Measurements from ENCODE around the gene RHBDL3. TPM values are rescaled to one million over a fixed set of nuclear protein-coding genes. Genes with fewer than 3 reads are reported as not detected.
A peak's percentile ranks its signal among the peaks of the same experiment; 100 is the strongest.
"Not testable (repeated sequence)": the region's sequence is repeated elsewhere in the genome, so short reads cannot be mapped to it uniquely, and the experiment has no call there.

RHBDL3 gene
- total RNA-seq, 1 donor from 2014 or later = 0.08 TPM

DNA sequence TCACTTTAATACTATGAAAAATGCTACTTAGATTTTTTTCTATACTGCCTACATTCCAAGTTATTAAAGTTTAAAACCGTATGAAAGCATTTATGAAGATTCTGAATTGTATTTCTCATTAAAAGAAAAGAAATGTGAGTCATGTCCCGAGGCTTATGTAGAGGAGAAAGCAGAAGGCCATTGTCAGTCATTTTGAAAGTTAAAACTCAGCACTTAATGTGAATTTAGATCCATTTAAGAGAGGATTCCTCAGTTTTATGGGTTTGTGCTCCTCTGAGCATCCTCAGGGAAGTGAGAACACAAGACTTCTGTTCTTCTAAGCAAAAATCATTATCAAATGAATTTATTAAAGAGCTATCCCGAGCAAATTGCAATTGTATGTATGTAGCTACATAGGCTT is 64.5 kb downstream of the RHBDL3 start:
- no peak for ATAC-seq

DNA sequence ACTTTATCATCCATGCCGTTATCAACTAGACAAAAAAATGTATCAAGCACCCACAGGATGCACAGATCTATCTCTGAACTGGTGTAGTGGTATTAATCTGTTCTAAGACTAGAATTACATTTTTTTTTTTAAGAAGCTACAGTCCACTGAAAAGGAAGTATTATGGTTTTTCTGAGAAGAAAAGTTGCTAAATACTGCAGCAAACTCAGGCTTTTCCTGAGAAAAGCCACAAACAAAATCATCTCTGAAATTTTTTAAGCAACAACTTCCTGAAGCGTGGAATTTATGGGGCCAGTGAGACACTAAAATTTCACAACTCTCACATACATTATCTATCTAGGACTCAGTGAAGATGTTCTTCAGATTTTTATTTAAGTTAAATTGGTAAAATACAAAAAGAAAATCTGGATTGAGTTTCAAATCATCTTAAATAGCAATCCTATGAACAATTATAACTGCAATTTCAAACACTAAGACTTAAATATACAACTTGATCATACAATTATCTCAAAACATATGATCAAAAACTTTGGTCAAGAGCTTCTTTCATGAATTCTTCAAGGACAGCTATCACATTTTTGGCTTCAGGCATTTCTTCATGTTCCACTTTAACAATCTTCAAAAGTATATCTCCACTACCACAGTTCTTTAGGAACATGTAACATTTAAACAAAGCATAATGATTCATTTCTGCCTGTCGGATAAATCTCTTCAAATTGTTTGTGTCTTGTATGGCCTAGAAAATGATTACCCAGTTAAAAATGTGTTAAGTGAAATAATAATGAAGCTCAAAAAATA is 65.8 kb downstream of the RHBDL3 start:
- ATAC-seq = no peak

DNA sequence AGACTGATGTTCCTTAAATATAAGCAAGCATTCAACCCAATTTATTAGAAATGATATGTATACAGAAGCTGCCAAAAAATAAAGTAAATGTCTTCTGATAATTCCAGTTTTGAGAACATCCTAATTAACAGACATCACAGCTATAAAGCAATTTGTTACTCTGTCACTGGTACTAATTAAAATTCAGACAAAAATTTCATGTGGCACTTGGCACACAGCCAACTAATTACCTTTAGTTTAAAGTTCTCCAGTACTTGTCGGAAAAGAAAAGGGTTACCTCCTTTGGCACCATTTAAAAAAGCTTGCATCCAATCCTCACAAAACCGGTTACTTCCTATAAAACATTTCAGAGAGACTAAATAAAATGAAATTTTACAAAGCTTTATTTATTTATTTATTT is 67.6 kb downstream of the RHBDL3 start:
- no peak for ATAC-seq

DNA sequence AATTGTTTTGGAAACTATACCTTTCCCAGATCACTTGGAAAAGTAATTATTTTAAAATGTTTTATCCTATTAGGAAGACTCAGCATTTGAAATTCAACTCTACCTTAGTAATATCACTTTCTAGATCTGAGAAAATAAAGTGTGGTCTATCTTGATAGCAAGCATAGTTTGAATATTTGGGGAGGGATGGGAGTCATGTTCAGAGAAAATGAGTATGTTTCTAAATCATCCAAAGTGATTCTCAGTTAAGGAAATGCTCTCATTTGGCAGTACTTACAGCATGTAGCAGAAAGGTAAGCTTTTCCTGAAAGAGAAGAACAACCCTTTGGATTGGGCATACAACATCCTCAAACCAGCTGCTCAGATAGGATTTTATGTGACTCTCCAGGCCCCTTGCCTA is 69.4 kb downstream of the RHBDL3 start:
- no peak for ATAC-seq

DNA sequence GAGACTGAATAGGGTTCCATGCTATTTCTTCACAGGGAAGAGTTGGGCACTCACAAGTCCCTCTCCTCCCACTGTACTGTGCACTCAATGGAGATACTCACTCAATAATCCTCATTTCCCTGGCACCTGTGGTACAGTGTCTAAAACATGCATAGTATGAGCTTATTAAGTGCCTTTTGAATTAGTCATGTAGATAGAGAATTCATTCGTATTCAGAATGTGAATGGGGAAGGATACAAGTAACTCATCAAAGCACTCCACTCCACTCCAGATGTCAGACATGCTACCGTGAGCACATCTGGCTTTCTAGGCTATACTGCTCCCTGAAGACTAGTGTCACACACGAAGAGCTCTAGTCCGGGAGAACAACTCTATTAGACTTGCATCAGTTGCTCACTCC is 70.1 kb downstream of the RHBDL3 start:
- peak; percentile 39 for ATAC-seq

DNA sequence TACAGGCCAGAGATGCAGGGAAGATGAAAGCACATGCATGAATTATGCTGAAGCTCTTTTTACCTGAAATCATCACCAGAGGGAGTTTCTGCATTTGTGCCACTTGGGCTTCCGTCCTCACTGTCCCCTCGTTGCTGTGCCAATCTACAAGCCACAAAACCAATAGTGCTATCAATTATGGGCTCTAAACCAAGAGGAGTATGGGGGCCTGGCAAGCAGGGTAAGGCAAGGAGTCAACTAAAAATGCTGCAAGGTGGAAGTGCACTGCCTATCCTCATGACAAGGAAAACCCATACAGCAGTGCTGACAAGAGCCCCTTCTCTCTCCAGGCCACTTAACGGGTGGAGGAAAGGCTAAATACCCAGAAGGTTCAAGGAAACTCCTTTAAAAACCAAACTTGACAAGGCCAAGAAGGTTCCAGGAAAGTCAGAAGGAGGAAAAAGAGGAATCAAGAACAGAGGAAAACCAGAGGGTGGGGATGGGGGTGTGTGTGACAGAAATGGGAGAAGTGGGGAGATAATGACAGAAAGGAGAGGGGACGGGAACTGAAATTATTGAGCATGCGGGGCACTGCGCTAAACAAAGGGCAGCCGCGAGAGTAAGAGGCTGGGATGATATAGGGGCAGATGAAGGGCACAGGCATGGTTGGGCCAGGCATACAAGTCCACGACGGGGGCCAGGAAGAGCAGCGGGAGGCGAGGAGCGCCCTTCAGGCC is 75.7 kb downstream of the RHBDL3 start:
- peak; percentile 21 for ATAC-seq

DNA sequence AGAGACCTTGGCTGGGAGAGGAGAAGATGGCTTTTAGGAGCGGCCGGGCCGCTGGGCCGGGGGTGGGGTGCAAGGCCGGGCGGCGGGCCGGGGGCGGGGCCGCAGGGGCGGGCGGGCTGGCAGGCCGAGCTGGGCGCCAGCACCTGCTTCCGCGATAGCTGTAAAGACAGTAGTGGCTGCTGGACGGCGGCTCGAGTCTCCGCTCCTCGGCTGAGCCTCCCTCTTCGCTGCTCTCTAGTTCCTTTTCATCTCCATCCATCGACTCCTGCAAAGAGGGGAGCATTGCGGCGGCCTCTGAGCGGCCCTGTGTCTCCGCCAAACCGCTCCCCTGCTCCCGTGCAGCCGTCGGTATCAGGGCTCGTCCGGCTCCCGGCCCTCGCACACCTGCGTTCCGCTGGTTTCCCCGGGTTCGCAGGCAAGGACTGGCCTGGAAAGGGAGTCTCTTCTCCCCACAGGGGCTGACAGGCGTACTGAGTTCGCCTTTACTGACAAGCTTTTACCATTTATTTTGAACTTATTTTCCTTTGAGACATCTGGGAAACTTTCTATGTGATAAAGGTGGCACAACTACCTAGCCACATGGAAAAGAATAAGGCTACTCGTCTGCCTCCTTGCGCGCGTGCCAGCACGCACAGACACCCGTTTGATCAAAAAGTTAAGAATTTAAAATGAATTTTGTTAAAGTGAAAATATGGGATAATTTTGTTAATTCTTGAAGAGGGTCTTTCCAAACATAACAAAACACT is 76.4 kb downstream of the RHBDL3 start, which contains the start of gene C17orf75:
Gene C17orf75 (minus strand): TSS at position 317 of the 746 bp plus-strand sequence. CDS start 34 bp downstream, at position 283.
- ATAC-seq = peak; percentile 90

DNA sequence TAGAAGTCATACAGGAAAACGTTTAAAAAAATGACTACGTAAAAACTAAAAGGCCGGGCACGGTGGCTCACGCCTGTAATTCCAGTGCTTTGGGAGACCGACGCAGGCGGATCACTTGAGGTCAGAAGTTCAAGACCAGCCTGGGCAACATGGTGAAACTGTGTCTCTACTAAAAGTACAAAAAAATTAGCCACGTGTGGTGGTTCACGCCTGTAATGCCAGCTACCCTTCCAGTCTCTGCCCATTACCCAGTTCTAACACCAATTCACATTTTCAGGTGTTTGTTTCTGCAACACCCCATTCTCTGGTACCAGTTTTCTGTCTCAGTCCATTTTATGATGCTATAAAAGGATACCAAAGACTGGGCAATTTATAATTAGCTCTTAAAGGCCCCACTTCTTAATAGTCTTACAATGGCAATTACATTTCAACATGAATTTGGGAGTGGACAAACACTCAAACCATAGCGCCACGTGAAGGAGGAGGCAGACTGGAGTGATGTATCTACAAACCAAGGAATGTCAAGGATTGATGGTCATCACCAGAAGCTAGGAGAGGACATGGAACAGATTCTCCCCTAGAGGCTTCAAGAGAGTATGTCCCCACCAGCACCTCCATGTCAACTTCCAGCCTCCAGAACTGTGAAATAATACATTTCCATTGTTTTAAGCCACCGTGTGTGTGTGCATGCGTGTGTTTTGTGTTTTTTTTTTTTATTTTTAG is 77.1 kb downstream of the RHBDL3 start:
- no peak for ATAC-seq

DNA sequence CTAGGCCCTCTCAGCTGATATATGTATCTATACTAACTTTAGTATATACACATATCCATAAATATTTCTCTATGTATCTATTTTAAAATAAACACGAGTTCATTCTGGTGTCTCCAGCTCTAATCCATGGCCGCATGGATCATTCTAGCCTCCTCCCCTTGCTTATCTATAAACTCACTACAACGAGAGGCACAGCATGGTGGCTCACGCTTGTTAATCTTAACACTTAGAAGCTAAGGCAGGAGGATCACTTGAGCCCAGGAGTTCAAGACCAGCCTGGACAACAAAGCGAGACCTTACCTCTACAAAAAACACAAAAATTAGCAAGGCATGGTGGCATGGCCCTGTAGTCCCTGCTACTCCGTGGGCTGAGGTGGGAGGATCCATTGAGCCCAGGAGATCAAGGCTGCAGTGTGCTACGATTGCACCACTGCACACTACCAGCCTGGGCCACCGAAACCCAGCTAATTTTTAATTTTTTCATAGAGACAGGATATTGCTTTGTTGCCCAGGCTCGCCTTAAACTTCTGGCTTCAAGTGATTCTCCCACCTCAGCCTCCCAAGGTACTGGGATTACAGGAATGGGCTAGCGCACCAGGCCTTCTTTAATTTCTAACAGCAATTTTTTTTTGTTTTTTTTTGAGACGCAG is 80.4 kb downstream of the RHBDL3 start:
- no peak for ATAC-seq

DNA sequence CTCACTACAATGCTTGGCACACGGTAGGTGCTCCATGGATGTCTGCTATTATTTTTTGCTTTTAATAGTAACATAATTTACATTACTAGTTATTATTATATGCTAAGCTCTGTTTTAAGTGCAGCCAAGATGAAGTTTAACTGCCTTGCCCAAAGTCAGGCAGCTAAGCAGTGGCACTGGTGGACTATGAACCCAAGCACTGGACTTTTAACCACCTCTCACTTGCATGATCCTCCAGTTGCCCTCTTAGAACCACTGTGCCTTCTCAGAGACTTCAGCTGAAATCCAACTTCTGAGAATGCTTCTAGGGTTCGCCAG is 82.8 kb downstream of the RHBDL3 start:
- no peak for ATAC-seq

DNA sequence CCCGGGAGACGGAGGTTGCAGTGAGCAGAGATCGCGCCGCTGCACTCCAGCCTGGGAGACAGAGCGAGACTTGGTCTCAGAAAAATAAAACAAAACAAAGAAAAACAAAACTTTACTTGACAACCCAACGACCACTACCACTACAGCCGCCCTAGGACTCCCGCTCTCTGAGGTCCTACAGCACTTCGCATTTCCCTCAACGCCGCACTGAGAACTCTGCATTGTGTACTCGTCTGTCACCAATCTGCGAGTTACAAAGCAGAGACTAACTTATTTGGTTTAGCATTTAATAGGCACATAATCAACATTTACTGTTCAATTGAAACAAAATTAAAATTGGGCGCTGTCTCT is 83.8 kb downstream of the RHBDL3 start:
- peak; percentile 19 for ATAC-seq

DNA sequence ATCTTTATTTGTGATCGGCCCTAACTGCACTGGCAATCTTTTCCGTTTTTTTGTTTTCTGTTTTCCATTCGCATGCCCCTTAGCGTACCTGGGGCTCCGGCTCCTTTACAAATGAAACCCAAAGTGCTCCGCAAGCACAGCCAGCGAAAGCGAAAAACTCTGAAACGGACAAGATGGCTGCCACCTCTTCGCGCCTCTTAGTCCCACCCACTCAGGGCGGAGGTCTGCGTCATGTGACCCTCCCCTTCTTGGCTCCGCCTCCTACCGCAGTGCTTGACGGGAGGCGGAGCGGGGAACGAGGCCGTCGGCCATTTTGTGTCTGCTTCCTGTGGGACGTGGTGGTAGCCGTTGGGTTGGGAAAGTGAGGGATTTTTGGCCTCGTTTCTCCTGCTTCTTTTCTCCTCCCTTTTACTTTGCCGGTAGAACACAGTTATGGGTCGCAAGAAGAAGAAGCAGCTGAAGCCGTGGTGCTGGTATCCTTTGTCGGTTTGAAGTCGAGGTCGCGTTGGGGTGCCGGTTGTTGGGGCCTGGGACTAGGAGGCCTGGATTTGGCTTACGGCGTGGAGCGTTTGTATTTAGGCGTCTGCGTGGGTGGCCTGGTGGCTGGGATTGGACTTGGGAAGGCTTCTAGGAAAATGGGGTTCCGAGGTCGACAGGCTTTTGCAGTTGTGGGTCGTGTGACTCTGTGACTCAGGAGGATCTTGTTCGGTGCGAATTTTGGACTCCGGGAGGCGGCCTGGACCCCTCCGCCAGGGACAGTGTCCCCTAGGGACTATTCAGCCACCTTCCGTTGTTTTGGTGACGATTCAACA is 84.4 kb downstream of the RHBDL3 start, which contains the start of gene ZNF207:
Gene ZNF207 (plus strand): TSS at position 304 of the 812 bp plus-strand sequence. CDS start 129 bp downstream, at position 433.
- ATAC-seq = peak; percentile 97

DNA sequence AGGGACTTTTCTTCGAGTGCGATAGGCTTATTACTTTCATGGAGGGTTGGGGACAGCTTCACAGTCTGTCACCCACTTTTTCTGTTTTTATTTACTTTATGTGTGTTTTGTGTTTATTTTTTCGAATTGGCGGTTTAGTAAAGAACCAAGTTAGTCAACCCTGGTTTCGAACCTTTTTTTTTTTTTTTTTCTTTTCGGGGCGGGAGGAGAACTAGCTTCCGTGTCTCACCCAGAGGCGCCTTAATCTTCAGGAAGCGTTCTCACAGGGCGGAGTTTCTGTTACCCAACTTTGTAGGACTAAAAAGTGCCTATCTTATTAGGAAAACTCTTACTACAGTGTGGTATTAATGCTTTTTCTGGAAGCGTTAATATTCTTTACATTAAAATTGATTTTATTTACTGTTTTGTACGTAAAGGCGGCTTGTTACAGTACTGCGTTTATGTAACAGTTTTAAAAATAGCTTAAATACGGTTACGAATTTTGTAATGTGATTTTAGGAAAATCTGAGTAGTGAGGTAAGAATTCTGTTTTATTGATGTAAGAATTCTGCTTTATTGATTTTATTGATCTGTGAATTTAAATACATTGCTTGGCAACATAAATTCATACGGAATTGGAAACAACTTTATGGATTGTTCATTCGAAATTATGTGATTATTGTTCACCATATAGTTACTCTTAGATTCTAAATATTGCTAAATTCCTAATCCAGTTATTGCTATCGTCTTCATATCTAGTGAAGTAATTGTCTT is 85.2 kb downstream of the RHBDL3 start:
- peak; percentile 59 for ATAC-seq

DNA sequence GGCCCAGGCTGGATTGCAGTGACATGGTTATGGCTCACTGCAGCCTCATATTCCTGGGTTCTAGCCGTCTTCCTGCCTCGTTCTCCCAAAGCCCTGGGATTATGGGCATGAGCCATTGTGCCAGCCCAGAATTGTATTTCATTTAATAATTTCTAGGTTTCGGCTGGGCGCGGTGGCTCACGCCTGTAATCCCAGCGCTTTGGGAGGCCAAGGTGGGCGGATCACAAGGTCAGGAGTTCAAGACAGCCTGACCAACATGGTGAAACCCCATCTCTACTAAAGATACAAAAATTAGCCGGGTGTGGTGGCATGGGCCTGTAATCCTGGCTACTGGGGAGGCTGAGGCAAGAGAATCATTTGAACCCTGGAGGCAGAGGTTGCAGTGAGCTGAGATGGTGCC is 87.1 kb downstream of the RHBDL3 start:
- not testable (repeated sequence) for ATAC-seq

DNA sequence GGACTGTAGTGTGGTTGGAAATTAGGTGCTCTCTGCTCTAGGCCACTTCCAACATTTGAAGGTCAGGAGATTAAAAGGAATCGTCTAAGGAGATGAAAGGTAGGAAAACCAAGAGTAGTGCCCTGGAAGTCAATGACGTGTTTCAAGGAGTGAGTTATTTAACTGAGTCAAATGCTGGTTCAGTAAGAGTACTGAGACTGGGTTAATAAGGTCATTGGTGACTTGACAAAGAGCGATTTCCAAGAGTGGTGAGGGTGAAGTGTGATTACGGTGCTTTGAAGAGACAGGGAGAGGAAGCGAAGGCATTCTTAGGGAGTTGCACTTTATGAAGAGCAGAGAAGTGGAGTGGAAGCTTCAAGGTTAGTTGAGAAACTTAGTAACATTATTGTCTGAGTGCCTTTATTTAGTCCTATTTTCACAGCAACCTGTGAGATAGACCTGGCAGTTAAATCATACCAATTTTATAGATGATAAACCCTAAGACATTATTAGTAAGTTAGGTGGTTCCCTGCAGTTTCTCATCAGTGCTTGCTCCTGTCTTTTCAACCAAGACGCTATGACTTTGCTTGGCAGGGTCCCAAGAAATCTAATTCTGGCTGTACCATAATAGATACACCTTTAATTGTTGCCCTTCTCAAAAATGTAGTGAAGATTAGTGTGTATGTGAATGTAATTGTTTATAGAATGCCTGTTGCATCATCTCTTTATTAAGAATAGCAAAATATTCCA is 90.2 kb downstream of the RHBDL3 start:
- no peak for ATAC-seq

DNA sequence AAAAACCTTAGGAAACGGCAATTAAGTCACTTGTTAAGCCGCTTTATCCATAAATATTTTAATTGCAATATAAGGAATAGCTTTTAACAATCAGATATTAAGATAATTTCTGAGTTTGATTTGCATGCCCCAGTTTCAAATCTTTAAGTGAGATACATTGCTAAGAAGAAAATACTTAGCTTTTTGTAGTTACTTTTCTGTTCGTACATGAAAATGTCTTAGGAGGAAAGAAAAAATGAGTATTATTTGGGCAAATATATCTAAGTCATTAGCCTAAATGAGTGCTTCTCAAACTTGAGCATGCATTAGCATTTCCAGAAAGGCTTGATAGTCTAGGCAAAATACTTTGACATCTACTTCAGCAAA is 90.7 kb downstream of the RHBDL3 start:
- no peak for ATAC-seq

DNA sequence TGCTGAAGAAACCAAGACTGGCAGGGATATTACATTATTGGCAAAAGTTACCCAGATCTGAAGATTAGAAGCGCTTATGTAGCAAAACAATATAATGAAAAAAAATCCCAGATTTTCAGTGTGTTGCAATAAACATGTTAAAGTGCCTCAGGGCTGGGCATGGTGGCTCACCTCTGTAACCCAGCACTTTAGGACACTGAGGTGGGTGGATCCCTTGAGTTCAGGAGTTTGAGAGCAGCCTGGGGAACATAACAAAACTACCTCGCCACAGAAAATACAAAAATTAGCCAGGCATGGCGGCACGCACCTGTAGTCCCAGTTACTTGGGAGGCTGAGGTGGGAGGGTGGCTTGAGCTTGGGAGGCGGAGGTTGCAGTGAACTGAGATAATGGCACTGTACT is 91.1 kb downstream of the RHBDL3 start:
- ATAC-seq = peak; percentile 75

DNA sequence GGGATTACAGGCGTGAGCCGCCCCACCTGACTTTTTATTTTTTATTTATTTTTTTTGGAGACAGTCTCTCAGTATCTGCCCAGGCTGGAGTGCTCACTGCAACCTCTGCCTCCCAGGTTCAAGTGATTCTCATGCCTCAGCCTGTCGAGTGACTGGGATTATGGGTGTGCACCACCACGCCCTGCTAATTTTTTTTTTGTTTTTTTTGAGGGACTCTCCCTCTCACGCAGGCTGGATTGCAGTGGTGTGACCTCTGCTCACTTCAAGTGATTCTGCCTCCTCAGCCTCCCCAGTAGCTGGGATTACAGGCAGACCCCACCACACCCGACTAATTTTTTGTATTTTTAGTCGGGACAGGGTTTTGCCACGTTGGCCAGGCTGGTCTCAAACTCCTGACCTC is 92.0 kb downstream of the RHBDL3 start:
- ATAC-seq = peak; percentile 72

DNA sequence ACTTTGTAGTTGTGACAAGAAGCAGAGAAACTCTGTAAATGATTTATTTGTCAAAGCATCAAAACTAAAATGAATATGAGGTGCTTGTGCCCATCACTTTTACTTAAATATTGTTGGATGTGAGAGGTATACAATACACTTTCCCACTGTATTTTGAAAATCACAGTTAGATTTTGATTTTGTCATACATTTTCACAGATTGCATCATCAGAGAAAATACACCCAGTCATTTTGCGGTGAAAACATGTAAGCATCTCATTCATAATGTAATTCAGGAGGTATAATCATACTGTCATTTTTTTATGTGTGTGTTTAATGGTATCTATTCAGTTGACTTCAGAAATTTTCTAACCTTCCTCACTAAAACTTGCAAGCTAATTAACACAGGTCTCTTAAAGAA is 95.6 kb downstream of the RHBDL3 start:
- ATAC-seq = no peak

DNA sequence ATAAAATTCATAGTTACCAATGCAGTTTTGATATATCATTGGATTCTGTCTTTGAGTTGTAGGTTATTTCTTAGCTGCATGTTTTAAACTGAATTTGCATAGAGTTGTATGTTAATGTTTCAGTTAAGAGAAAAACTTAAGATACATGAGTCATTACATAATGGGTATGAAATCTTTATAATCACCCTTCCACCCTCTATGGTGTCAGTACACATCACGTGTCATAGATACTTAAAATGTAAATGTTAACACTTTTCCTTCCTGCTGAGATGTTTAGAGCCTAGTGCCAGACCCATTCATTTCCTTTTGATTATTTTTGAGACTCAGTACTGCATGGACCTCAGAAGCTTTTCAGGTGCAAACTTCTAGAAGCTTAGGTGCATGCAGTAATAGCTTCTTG is 104.8 kb downstream of the RHBDL3 start:
- peak; percentile 28 for ATAC-seq

Measured in esophagus mucosa (tissue), 1 donor.